IPS-NIHi11 (cell line): Measurements from ENCODE around the gene HOXA6.
A peak's percentile ranks its signal among the peaks of the same experiment; 100 is the strongest.

Source experiments
- DNase-seq: peaks from one replicate; pipeline ENCODE4 v3.0.0; 2012; ENCODE audit warnings: mixed read lengths, low spot score

HOXA6 gene

GRCh38 chr7:27107391-27108381 is 39.9 kb downstream of the HOXA6 start:
- no peak for DNase-seq

- no peak for DNase-seq
These were observed 40.7 kb downstream of the HOXA6 start for GRCh38 chr7:27106901-27107240.

GRCh38 chr7:27106181-27106900 is 41.2 kb downstream of the HOXA6 start:
- peak; percentile 62 for DNase-seq

GRCh38 chr7:27105301-27106031 is 42.1 kb downstream of the HOXA6 start:
- DNase-seq = no peak

- no peak for DNase-seq
These were observed 43.1 kb downstream of the HOXA6 start for GRCh38 chr7:27104341-27105058.

- no peak for DNase-seq
These were observed 43.9 kb downstream of the HOXA6 start for GRCh38 chr7:27103489-27104226.

- no peak for DNase-seq
These were observed 44.8 kb downstream of the HOXA6 start, which contains the start of gene HOXA2 for GRCh38 chr7:27102581-27103442. Gene HOXA2, minus strand, starts transcription at chr7:27102683. Its CDS starts 183 bp downstream, at chr7:27102500.

- DNase-seq = no peak
These were observed 45.5 kb downstream of the HOXA6 start for GRCh38 chr7:27101957-27102580.

- DNase-seq = no peak
These were observed 46.2 kb downstream of the HOXA6 start for GRCh38 chr7:27101171-27101956.

GRCh38 chr7:27100694-27101170 is 46.8 kb downstream of the HOXA6 start:
- DNase-seq = no peak

- DNase-seq = no peak
These were observed 47.9 kb downstream of the HOXA6 start for GRCh38 chr7:27099453-27100370.

- DNase-seq = no peak
These were observed 48.8 kb downstream of the HOXA6 start for GRCh38 chr7:27098578-27099451.

- no peak for DNase-seq
These were observed 49.6 kb downstream of the HOXA6 start for GRCh38 chr7:27097686-27098577.

- DNase-seq = no peak
These were observed 50.6 kb downstream of the HOXA6 start for GRCh38 chr7:27096768-27097514.
